Mesenchymal stem cell (in vitro differentiated cells and primary cell): ENCODE results near the gene GOLGA8B.
A peak's percentile ranks its signal among the peaks of the same experiment; 100 is the strongest.
"Not testable (repeated sequence)": the region's sequence is repeated elsewhere in the genome, so short reads cannot be mapped to it uniquely, and the experiment has no call there.

ENCODE experiments used
- DNase-seq: peaks from one replicate; pipeline ENCODE4 v3.0.0-alpha.2; 2013
- H2AFZ ChIP-seq: one replicate; pipeline ENCODE4 v1.6.1; 2013; ENCODE audit warnings: low read depth, mild to moderate bottlenecking, control low read depth, inconsistent platforms, low read length, moderate library complexity
- H2AK5ac ChIP-seq: 2 replicates; pipeline ENCODE4 v1.6.1; 2013; ENCODE audit warnings: low read length, moderate library complexity, mild to moderate bottlenecking, inconsistent platforms; ENCODE audit not compliant: severe bottlenecking
- H2BK120ac ChIP-seq: one replicate; pipeline ENCODE4 v1.6.1; 2013; ENCODE audit warnings: low read depth, mild to moderate bottlenecking, inconsistent platforms, low read length, moderate library complexity
- H2BK12ac ChIP-seq, 2 experiments: one replicate each; pipeline ENCODE4 v1.6.1; 2013; ENCODE audit warnings: inconsistent platforms in 2 of 2, low read length in 2 of 2, mild to moderate bottlenecking in 2 of 2, moderate library complexity in 2 of 2, control low read depth in 1 of 2
- H2BK15ac ChIP-seq: one replicate; pipeline ENCODE4 v1.6.1; 2013; ENCODE audit warnings: mild to moderate bottlenecking, low read depth, inconsistent platforms; ENCODE audit not compliant: poor library complexity, severe bottlenecking
- H2BK5ac ChIP-seq: 2 replicates; pipeline ENCODE4 v1.6.1; 2013; ENCODE audit warnings: low read depth, mild to moderate bottlenecking, low read length, control low read depth, inconsistent platforms; ENCODE audit not compliant: poor library complexity, severe bottlenecking
- H3K14ac ChIP-seq, 2 experiments: one replicate each; pipeline ENCODE4 v1.6.1; 2013; ENCODE audit warnings: inconsistent platforms in 2 of 2, low read length in 2 of 2, control low read depth in 1 of 2, mild to moderate bottlenecking in 1 of 2, moderate library complexity in 1 of 2
- H3K18ac ChIP-seq, 2 experiments: one replicate each; pipeline ENCODE4 v1.6.1; 2013; ENCODE audit warnings: inconsistent platforms in 2 of 2, low read length in 2 of 2, control low read depth in 1 of 2, low read depth in 1 of 2, mild to moderate bottlenecking in 1 of 2
- H3K23ac ChIP-seq, 2 experiments: one replicate each; pipeline ENCODE4 v1.6.1; 2013; ENCODE audit warnings: inconsistent platforms in 2 of 2, low read length in 2 of 2, mild to moderate bottlenecking in 2 of 2, moderate library complexity in 2 of 2, control low read depth in 1 of 2
- H3K27ac ChIP-seq: 2 replicates; pipeline ENCODE4 v1.5.1; 2013; ENCODE audit warnings: mild to moderate bottlenecking, moderate library complexity, low read length, control low read depth, inconsistent platforms; ENCODE audit not compliant: poor library complexity, severe bottlenecking
- H3K27me3 ChIP-seq, 2 experiments: 2 replicates each; pipeline versions ENCODE4 v1.6.1 to v1.7.0; 2013; ENCODE audit warnings: low read length in 2 of 2, mild to moderate bottlenecking in 2 of 2, moderate library complexity in 2 of 2, control low read depth in 1 of 2, inconsistent platforms in 1 of 2; ENCODE audit not compliant: control insufficient read depth in 1 of 2, insufficient read depth in 1 of 2
- H3K36me3 ChIP-seq, 2 experiments: 2 replicates each; pipeline versions ENCODE4 v1.6.1 to v1.7.0; 2013; ENCODE audit warnings: low read length in 2 of 2, control low read depth in 1 of 2, inconsistent platforms in 1 of 2, low read depth in 1 of 2, mild to moderate bottlenecking in 1 of 2; ENCODE audit not compliant: insufficient read depth in 2 of 2, control insufficient read depth in 1 of 2
- H3K4ac ChIP-seq, 2 experiments: one replicate each; pipeline ENCODE4 v1.6.1; 2013; ENCODE audit warnings: inconsistent platforms in 2 of 2, low read length in 2 of 2, mild to moderate bottlenecking in 2 of 2, moderate library complexity in 2 of 2, control low read depth in 1 of 2, low read depth in 1 of 2
- H3K4me1 ChIP-seq: 2 replicates; pipeline ENCODE4 v1.6.1; 2013; ENCODE audit warnings: low read depth, low read length, control low read depth; ENCODE audit not compliant: control insufficient read depth, insufficient read depth
- H3K4me2 ChIP-seq: 2 replicates; pipeline ENCODE4 v1.6.1; 2013; ENCODE audit warnings: low read length, mild to moderate bottlenecking, inconsistent platforms; ENCODE audit not compliant: poor library complexity, severe bottlenecking
- H3K4me3 ChIP-seq, 2 experiments: 2 replicates each; pipeline versions ENCODE4 v1.5.1 to v1.7.0; 2013; ENCODE audit warnings: low read length in 2 of 2, mild to moderate bottlenecking in 2 of 2, control low read depth in 1 of 2, low read depth in 1 of 2; ENCODE audit not compliant: insufficient read depth in 1 of 2
- H3K79me1 ChIP-seq: replicated peaks from 2 replicates; pipeline ENCODE4 v1.6.1; 2013; ENCODE audit warnings: mild to moderate bottlenecking, control low read depth, low read length, inconsistent platforms; ENCODE audit not compliant: poor library complexity, severe bottlenecking
- H3K9ac ChIP-seq: 2 replicates; pipeline ENCODE4 v1.7.0; 2013; ENCODE audit warnings: mild to moderate bottlenecking, low read length, moderate library complexity
- H3K9me3 ChIP-seq: 2 replicates; pipeline ENCODE4 v1.7.0; 2013; ENCODE audit warnings: mild to moderate bottlenecking, low read length; ENCODE audit not compliant: control insufficient read depth
- H4K8ac ChIP-seq: one replicate; pipeline ENCODE4 v1.6.1; 2013; ENCODE audit warnings: inconsistent platforms, mild to moderate bottlenecking, low read length, moderate library complexity
- H4K91ac ChIP-seq: one replicate; pipeline ENCODE4 v1.6.1; 2013; ENCODE audit warnings: mild to moderate bottlenecking, low read length, inconsistent platforms
- WGBS: methylation state at CpG from one replicate; pipeline ENCODE4 v1.1.7; 2013; ENCODE audit warnings: mixed read lengths; 5-methylcytosine and 5-hydroxymethylcytosine counted together

Gene GOLGA8B

DNA sequence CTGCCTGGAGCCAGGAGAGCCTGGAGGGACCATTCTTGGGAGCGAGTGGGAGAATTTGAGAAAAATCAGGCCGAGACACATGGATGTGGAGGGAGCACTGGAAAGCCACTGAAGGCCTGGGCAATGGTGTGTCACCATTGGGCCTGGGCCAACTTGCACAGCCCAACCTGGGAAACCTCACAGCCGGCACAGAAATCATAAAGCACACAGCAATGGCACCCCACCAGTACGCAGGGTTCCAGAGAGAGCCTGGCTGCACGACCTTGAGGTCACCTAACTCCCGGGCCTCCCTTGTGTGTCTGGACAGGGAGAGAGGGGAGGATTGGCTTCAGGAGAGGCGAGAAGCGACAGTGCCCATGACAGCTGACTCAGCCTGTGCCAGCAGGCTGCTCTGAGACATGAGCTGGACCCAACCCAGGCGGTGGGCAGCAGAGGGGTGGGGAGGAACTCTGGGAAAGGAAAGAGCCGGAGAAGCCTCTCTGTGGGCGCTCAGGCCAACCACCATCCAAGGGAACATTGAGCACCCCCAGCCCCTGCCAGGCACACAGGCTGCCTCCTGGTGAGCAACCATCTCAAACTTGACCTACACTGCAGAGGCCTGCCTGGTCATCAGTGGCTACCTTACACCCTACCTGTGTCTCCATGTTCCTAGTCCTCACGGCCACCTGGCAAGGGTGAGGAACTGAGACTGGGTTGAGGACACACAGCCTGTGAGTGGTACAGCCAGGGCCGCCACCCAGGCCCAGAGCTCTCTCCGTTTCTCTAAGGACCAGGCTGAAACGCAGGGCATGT lies 3.0 kb downstream of the GOLGA8B start:
- not testable (repeated sequence) for H3K27me3 ChIP-seq, H2BK120ac ChIP-seq, H4K91ac ChIP-seq, H3K4me2 ChIP-seq, H3K9ac ChIP-seq, H3K9me3 ChIP-seq, H2AFZ ChIP-seq, H2AK5ac ChIP-seq, H3K14ac ChIP-seq, H3K27ac ChIP-seq, H2BK12ac ChIP-seq, H3K18ac ChIP-seq, H2BK5ac ChIP-seq, H3K23ac ChIP-seq, H3K36me3 ChIP-seq, H4K8ac ChIP-seq, H3K4ac ChIP-seq, DNase-seq, H3K4me3 ChIP-seq, H2BK15ac ChIP-seq
- Histone ChIP-seq H3K79me1 (peaks cover 34% of the 10 kb centered on the region), H3K4me1 (peaks cover 15% of the 10 kb centered on the region)
- 91% methylated on average over 9 of the region's 15 CpGs for WGBS

DNA sequence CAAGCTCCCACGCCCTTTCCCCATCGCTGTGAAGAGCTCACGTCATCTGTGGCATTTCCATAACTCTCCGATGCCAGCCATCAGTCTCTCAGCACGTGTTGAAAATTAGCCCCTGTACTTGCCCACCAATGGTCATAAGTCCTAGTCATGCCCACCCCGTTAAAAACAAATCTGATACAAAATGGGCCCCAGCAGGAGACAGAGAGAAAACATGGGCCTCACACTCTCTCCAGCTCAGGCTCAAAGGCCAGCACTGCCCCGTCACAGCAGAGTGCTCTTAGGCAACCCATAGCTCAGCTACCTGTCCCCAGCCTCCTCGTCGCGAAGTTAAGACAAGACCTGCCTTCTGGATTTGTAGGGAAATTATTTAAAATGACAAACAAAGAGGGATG lies 5.2 kb downstream of the GOLGA8B start:
- DNase-seq, result no peak
- Histone ChIP-seq H2BK120ac (no peak overlapping the region), H3K9ac (no peak overlapping the region), H2AK5ac (no peak overlapping the region), H2BK15ac (no peak overlapping the region), H3K14ac (no peak overlapping the region), H3K4me1 (peaks cover 7% of the 10 kb centered on the region), H4K8ac (no peak overlapping the region), H3K27me3 (no peaks in the 10 kb centered on the region), H3K4me3 (no peak overlapping the region), H2BK12ac (no peak overlapping the region), H3K9me3 (no peaks in the 10 kb centered on the region), H3K79me1 (peaks cover 33% of the 10 kb centered on the region), H3K4ac (no peak overlapping the region), H3K18ac (no peak overlapping the region), H2BK5ac (no peak overlapping the region), H4K91ac (no peak overlapping the region), H3K27ac (no peak overlapping the region), H3K23ac (no peak overlapping the region), H3K4me2 (no peak overlapping the region), H2AFZ (no peak overlapping the region), H3K36me3 (no peaks in the 10 kb centered on the region)
- 93% methylated on average over 10 of the region's 10 CpGs for WGBS

DNA sequence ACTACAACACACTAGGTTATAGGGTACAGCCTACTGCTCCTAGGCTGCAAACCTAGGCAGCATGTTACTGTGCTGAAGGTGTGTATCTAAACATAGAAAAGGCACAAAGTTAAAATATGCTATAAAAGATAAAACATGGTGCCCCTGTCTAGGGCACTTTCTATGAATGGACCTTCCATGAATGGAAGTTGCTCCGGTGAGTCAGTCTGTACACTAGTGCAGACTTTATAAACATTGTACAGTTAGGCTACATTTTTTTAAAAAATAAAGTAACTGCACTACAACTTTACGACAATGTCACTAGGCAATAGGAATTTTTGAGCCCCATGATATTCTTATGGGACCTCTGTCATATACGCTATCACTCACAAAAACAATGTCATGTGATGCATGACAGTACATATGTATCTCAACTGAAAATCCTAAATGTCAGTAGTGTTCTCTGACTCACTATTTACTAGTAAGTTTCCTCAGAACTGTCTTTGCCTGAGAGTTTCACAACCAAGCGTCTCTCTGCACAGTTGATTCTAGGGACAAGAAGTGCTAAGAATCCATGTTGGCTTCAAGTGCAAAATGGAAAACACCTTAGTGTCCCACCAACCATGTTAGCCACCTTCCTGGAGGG lies 5.7 kb downstream of the GOLGA8B start:
- H4K8ac ChIP-seq, H2BK15ac ChIP-seq, H3K4me1 ChIP-seq, H3K4ac ChIP-seq, H3K36me3 ChIP-seq, H2BK12ac ChIP-seq, H3K9ac ChIP-seq, H4K91ac ChIP-seq, H3K23ac ChIP-seq, H2AK5ac ChIP-seq, H2BK120ac ChIP-seq, H3K18ac ChIP-seq, H3K4me2 ChIP-seq, H2BK5ac ChIP-seq, H3K14ac ChIP-seq, H3K4me3 ChIP-seq, H3K27me3 ChIP-seq, H3K27ac ChIP-seq, H3K9me3 ChIP-seq, H2AFZ ChIP-seq: not testable (repeated sequence)
- peak; percentile 65 for DNase-seq
- WGBS, result 74% methylated on average over 3 of the region's 4 CpGs
- peaks cover 30% of the 10 kb centered on the region for H3K79me1 ChIP-seq

DNA sequence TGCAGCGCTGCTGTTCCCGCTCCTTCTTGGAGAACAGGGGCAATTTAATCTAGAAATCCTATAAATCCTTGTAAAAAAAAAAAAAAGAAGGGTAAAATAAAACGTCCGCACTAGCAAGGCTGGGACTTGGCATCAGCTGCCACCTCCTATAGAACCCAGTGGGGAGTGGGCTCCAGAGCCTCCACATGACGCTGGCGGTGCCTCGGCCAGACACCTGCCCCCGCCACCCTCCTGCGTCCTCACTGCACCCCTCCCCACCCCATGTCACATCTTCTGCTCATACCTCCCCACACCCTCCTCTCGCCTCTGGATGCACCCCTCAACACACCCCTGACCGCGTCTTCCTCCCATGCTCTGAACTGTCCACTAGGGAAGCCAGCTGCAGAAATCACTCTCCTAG lies 8.4 kb downstream of the GOLGA8B start:
- H3K4ac ChIP-seq, H2AK5ac ChIP-seq, H3K27me3 ChIP-seq, H3K9me3 ChIP-seq, H2BK120ac ChIP-seq, H4K91ac ChIP-seq, H3K4me2 ChIP-seq, H2BK15ac ChIP-seq, H3K4me1 ChIP-seq, H3K27ac ChIP-seq, H3K18ac ChIP-seq, H3K9ac ChIP-seq, DNase-seq, H3K14ac ChIP-seq, H3K36me3 ChIP-seq, H3K4me3 ChIP-seq, H4K8ac ChIP-seq, H2BK12ac ChIP-seq, H2BK5ac ChIP-seq, H2AFZ ChIP-seq, H3K23ac ChIP-seq: not testable (repeated sequence)
- peaks cover 23% of the 10 kb centered on the region for H3K79me1 ChIP-seq
- 92% methylated on average over 5 of the region's 12 CpGs for WGBS
